NCI-H446 treated with DMSO at 0.1 percent for 48 hours (cell line): ENCODE results near the gene KDM2A.
A peak's percentile ranks its signal among the peaks of the same experiment; 100 is the strongest.

Source experiments
- DNase-seq: peaks from one replicate; lab custom pipeline; 2025; lab: John Stamatoyannopoulos, UW

The KDM2A gene

GRCh38 chr11:67285541-67286498 is 166.8 kb downstream of the KDM2A start:
- no peak for DNase-seq

- no peak for DNase-seq
These were observed 167.7 kb downstream of the KDM2A start for GRCh38 chr11:67286621-67287333.

- DNase-seq = no peak
These were observed 168.5 kb downstream of the KDM2A start for GRCh38 chr11:67287355-67288197.

GRCh38 chr11:67288198-67288451 is 169.1 kb downstream of the KDM2A start:
- DNase-seq = no peak

GRCh38 chr11:67288452-67289225 is 169.6 kb downstream of the KDM2A start:
- peak; percentile 59 for DNase-seq

GRCh38 chr11:67289226-67289650 is 170.2 kb downstream of the KDM2A start, which contains the start of gene ANKRD13D:
Gene ANKRD13D (plus strand): TSS chr11:67289303. CDS start chr11:67289461, 158 bp downstream.
- no peak for DNase-seq

- DNase-seq = no peak
These were observed 170.8 kb downstream of the KDM2A start for GRCh38 chr11:67289651-67290479.

- no peak for DNase-seq
These were observed 171.7 kb downstream of the KDM2A start for GRCh38 chr11:67290801-67291200.

GRCh38 chr11:67291481-67292381 is 172.7 kb downstream of the KDM2A start:
- no peak for DNase-seq

- no peak for DNase-seq
These were observed 173.6 kb downstream of the KDM2A start for GRCh38 chr11:67292671-67293070.

- peak; percentile 1 for DNase-seq
These were observed 174.0 kb downstream of the KDM2A start for GRCh38 chr11:67293090-67293489.

GRCh38 chr11:67295846-67296245 is 176.8 kb downstream of the KDM2A start:
- no peak for DNase-seq

- no peak for DNase-seq
These were observed 179.7 kb downstream of the KDM2A start for GRCh38 chr11:67298786-67299185.

- DNase-seq = no peak
These were observed 180.6 kb downstream of the KDM2A start for GRCh38 chr11:67299471-67300191.

- no peak for DNase-seq
These were observed 181.2 kb downstream of the KDM2A start for GRCh38 chr11:67300256-67300755.

- no peak for DNase-seq
These were observed 181.8 kb downstream of the KDM2A start for GRCh38 chr11:67300756-67301312.

- DNase-seq = no peak
These were observed 182.4 kb downstream of the KDM2A start for GRCh38 chr11:67301313-67301921.
